ENCODE results near the gene MAFB. TPM values are rescaled to one million over a fixed set of nuclear protein-coding genes. Genes with fewer than 3 reads are reported as not detected.

Gene MAFB
- total RNA-seq, 2 experiments from 2014 or later: not detected

DNA sequence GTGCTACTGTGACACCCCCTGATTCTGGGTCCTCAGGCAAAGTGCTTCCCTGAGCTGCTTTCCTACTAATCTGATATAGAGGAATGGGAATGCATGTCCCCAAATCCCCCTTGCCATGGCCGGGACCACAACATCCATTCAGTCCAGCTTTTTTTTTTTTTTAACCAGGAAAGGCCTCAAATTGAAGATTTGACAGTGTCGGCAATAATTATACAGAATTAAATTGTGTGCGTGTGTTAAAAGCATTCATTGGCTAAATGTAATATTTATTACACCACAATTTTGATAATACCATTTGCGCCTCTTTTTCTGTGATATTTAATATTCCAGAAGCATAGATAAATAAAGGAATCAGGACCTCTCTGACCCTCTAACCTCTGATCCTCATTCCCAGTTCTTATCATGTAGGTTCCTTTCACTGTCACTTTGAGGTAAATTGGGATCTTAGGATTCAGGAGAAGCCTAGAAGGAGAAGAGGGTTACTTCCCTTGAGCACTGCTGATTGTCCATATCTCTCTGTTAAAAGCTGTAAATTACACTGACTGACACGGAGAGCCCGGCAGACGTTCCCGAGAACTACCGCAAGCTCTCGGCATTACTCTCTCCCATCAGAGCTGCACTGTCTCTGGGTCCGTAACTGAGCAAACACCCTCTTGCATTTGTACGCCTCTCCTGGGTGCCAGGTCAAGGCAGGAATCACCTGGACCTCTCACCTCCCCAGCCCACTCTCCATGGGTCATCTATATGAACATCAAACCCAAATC lies 29.4 kb upstream of the MAFB start:
- no peaks in the 10 kb centered on the region for H3K27me3 Mint-ChIP-seq
- POLR2A ChIA-PET: no interaction called here
- CTCF ChIA-PET: no interaction called here

DNA sequence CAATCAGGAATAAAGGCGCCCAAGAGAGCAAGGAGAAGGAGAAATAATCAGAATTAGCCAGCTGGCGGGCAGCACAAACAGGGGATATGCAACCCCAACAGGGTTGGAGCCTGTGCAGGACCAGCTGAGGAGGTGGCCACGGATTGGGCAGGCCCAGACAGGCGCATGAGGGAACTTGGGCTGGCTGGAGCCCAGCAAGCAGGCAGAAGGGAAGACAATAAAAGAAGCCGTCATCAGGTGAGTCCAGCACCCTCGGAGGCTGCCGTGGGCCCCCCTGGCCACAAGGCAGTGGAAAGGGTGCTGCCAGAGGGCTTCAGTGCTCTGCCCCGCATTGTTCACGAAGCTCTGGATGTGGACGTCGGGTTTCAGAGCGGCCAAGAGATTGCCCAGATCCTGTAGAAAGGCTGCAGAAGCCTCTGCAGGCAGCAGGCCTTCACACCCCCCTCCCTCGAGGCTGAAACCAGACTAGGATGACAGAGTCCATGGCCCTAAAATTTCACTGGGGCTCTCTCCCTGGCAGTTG lies 28.4 kb upstream of the MAFB start:
- no peaks in the 10 kb centered on the region for H3K36me3 Mint-ChIP-seq (ENCODE audit: low read depth)
- H3K4me3 Mint-ChIP-seq: no peak overlapping the region
- H3K9me3 Mint-ChIP-seq: no peaks in the 10 kb centered on the region
- intact Hi-C loops (cut with micrococcal nuclease): no loop called here
- ChIA-PET POLR2A (no interaction called here), CTCF (no interaction called here)
- DNase-seq: no peak
- H3K27me3 Mint-ChIP-seq: no peaks in the 10 kb centered on the region
- H3K4me1 Mint-ChIP-seq (ENCODE audit: low read depth): no peaks in the 10 kb centered on the region
- no peak for ATAC-seq
- TF ChIP-seq, protein P1, sequence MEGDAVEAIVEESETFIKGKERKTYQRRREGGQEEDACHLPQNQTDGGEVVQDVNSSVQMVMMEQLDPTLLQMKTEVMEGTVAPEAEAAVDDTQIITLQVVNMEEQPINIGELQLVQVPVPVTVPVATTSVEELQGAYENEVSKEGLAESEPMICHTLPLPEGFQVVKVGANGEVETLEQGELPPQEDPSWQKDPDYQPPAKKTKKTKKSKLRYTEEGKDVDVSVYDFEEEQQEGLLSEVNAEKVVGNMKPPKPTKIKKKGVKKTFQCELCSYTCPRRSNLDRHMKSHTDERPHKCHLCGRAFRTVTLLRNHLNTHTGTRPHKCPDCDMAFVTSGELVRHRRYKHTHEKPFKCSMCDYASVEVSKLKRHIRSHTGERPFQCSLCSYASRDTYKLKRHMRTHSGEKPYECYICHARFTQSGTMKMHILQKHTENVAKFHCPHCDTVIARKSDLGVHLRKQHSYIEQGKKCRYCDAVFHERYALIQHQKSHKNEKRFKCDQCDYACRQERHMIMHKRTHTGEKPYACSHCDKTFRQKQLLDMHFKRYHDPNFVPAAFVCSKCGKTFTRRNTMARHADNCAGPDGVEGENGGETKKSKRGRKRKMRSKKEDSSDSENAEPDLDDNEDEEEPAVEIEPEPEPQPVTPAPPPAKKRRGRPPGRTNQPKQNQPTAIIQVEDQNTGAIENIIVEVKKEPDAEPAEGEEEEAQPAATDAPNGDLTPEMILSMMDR (IDR thresholded peaks at IDR 0.05): no peak
- H3K27ac Mint-ChIP-seq: no peak overlapping the region

More for the DNA sequence above, 29.4 kb upstream of the MAFB start:
- intact Hi-C loops (cut with micrococcal nuclease): no loop called here
- Mint-ChIP-seq H3K4me3 (no peak overlapping the region), H3K36me3 (ENCODE audit: low read depth) (no peaks in the 10 kb centered on the region), H3K27ac (no peak overlapping the region), H3K4me1 (ENCODE audit: low read depth) (no peaks in the 10 kb centered on the region), H3K9me3 (no peaks in the 10 kb centered on the region)
- DNase-seq: no peak
- TF ChIP-seq, protein P1 (IDR thresholded peaks at IDR 0.05): no peak
- ATAC-seq: no peak

DNA sequence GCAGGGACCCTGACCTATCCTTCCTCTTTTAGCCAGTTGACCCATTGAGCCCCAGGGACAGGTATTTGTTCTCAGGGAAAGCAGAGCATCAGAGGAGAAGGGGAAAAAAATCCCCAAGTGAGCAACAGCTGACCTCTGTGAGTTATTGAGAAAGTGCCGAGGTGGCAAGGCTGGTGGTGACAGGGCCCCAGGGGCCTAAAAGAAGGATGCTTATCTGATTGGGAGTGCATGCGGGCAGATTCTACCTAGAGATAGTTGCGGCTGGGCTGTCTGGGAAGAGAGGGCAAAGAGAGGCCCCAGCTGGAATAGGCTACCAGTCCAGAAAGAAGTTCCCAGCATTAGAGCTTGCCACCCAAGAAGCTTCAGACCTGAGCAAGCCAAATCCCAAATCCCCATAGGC lies 26.5 kb upstream of the MAFB start:
- Mint-ChIP-seq H3K36me3 (ENCODE audit: low read depth) (no peaks in the 10 kb centered on the region), H3K27me3 (peaks cover 3% of the 10 kb centered on the region), H3K4me1 (ENCODE audit: low read depth) (no peaks in the 10 kb centered on the region), H3K4me3 (no peak overlapping the region), H3K9me3 (no peaks in the 10 kb centered on the region), H3K27ac (no peak overlapping the region)
- ATAC-seq (no peak), DNase-seq (no peak)
- intact Hi-C loops (cut with micrococcal nuclease): no loop called here
- ChIA-PET POLR2A (no interaction called here), CTCF (no interaction called here)
- TF ChIP-seq, protein P1 (IDR thresholded peaks at IDR 0.05): no peak

DNA sequence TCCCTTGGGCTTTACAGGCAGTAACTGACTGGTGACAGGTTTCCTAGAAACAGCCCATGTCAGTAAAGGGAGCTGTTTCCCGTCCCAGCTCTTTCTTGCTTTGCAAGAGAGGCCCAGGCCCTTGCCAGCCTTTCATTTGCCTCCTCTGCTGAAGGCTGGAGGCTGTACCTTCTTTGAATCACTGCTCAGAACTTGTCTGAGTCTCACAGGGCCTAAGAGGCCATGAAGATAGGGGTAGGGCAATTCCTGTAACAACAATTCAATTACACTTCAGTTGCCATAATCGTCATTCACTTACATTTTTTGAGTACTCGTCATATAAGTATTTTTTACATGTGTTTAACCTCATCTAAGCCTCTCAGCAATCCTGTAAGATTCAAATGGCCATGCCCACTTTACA lies 25.9 kb upstream of the MAFB start:
- H3K27me3 Mint-ChIP-seq: peaks cover 4% of the 10 kb centered on the region
- ChIA-PET CTCF (no interaction called here), POLR2A (no interaction called here)
- DNase-seq (no peak), ATAC-seq (no peak)
- H3K27ac Mint-ChIP-seq: no peak overlapping the region
- intact Hi-C loops (cut with micrococcal nuclease): no loop called here
- H3K4me3 Mint-ChIP-seq: no peak overlapping the region
- H3K36me3 Mint-ChIP-seq (ENCODE audit: low read depth): no peaks in the 10 kb centered on the region
- TF ChIP-seq, protein P1 (IDR thresholded peaks at IDR 0.05): no peak
- H3K4me1 Mint-ChIP-seq (ENCODE audit: low read depth): no peaks in the 10 kb centered on the region
- no peaks in the 10 kb centered on the region for H3K9me3 Mint-ChIP-seq

DNA sequence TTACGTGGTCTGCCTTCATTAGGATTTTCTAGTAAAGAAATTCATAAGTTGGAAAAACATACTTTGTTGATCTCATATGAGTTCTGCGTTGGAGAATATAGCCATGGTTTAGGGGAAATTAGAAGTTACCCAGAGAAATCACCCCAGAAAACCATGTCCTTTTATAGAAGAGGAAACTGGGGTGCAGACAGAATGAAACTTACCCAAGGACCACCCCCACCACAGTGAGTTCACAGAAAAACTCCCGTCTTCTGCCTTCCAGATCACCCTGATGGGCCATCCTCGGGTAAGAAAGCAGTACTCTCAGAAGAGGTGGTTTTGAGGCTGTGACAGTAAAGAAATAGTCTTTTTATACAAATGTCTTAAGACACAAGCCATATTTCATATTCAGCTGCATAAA lies 25.1 kb upstream of the MAFB start:
- DNase-seq (no peak), ATAC-seq (no peak)
- TF ChIP-seq, protein P1 (IDR thresholded peaks at IDR 0.05): no peak
- ChIA-PET CTCF (no interaction called here), POLR2A (no interaction called here)
- Mint-ChIP-seq H3K27me3 (peaks cover 4% of the 10 kb centered on the region), H3K4me1 (ENCODE audit: low read depth) (no peaks in the 10 kb centered on the region), H3K27ac (no peak overlapping the region), H3K36me3 (ENCODE audit: low read depth) (no peaks in the 10 kb centered on the region), H3K4me3 (no peak overlapping the region), H3K9me3 (no peaks in the 10 kb centered on the region)
- intact Hi-C loops (cut with micrococcal nuclease): no loop called here
